ENCODE data around the gene JSRP1. TPM values are rescaled to one million over a fixed set of nuclear protein-coding genes. Genes with fewer than 3 reads are reported as not detected.
A peak's percentile ranks its signal among the peaks of the same experiment; 100 is the strongest.

JSRP1 gene
- total and polyA plus RNA-seq, 2 of the 8 experiments (the other 6 are each of a cell fraction or from before 2014, with no cell fraction given): 0.24 to 0.56 TPM

- no peak within 1 kb of the TSS for H3K27ac ChIP-seq (ENCODE audit: low read depth, low read length)
- no peak within 1 kb of the TSS for H3K4ac ChIP-seq (replicated peaks; ENCODE audit: insufficient read length, low read depth, low read length)
- no peak within 1 kb of the TSS for H4K8ac ChIP-seq (ENCODE audit: extremely low read depth, insufficient read depth, low read length)
- no peak within 1 kb of the TSS for H3K23ac ChIP-seq (ENCODE audit: insufficient read length)
- no peak within 1 kb of the TSS for H4K91ac ChIP-seq (replicated peaks; ENCODE audit: insufficient read length, low read length)
- H3K27me3 ChIP-seq (replicated peaks in 1 of 4; ENCODE audit: control insufficient read depth in 3 of 4, extremely low read depth in 1 of 4, insufficient read depth in 3 of 4, low read length in 3 of 4): peaks cover 0 to 21% (median 11%) of the 10 kb centered on the region in 4 experiments; a peak in 5 of 7 replicates
- ChIA-PET CTCF (ENCODE audit: partially characterized antibody) (interaction anchor here (0.6 to 1.6 kb wide), 7 partner anchors 10 to 94 kb away, joined by 3 to 8 read pairs (median 3); no protein-coding TSS in a partner anchor), POLR2A (ENCODE audit: partially characterized antibody) (interaction anchor here (0.7 to 18.7 kb wide), 14 partner anchors 7 to 344 kb away, joined by 3 to 330 read pairs (median 4); partner anchors contain the start of genes ADAT3, PLEKHJ1, SCAMP4 and SF3A2)
- no peak within 1 kb of the TSS for H3K14ac ChIP-seq (ENCODE audit: insufficient read length)
- no peak within 1 kb of the TSS for H2AFZ ChIP-seq (ENCODE audit: low read length)
- peaks cover 20 to 36% (median 30%) of the 10 kb centered on the region in 4 experiments for H3K36me3 ChIP-seq (ENCODE audit: control insufficient read depth in 2 of 4, insufficient read depth in 4 of 4, low read length in 3 of 4)
- DNase-seq (ENCODE audit: low read depth in 1 of 2, low spot score in 2 of 2) (peak in 1 of 2 experiments; percentile 66), FAIRE-seq (no peak)
- 82% methylated on average over 25 of the region's 27 CpGs; no CpG with 5 or more reads in 1 of the 2 experiments for WGBS, 2 experiments (ENCODE audit: extremely low coverage in 1 of 2, insufficient coverage in 1 of 2, insufficient read length in 1 of 2, insufficient replicate concordance in 2 of 2, low coverage in 1 of 2, low lambda C conversion rate in 2 of 2, missing lambda C conversion rate in 1 of 2)
- no peak within 1 kb of the TSS for H2BK15ac ChIP-seq (ENCODE audit: low read length)
- H2BK5ac ChIP-seq (ENCODE audit: low read depth, low read length): no peak within 1 kb of the TSS
- peaks cover 12% of the 10 kb centered on the region; the same call in 1 of the 2 replicates for H3K23me2 ChIP-seq (ENCODE audit: low read depth, low read length)
- H2BK20ac ChIP-seq (ENCODE audit: low read length): no peak within 1 kb of the TSS
- H4K20me1 ChIP-seq (replicated peaks in 1 of 2; ENCODE audit: control insufficient read depth in 1 of 2, insufficient read depth in 2 of 2, low read length in 2 of 2): peaks cover 11 to 21% of the 10 kb centered on the region in 2 experiments
- H3K79me1 ChIP-seq (ENCODE audit: low read depth, low read length): no peaks in the 10 kb centered on the region; the same call in 1 of the 2 replicates
- no peak within 1 kb of the TSS for H3K4me2 ChIP-seq (ENCODE audit: insufficient read depth in 1 of 2, low read depth in 2 of 2, low read length in 2 of 2)
- no peak within 1 kb of the TSS for H3K9ac ChIP-seq (replicated peaks in 1 of 4; ENCODE audit: extremely low read depth in 1 of 4, low read depth in 3 of 4, low read length in 3 of 4)
- no peak within 1 kb of the TSS for H3K56ac ChIP-seq (replicated peaks; ENCODE audit: insufficient read length, low read depth, low read length)
- no peaks in the 10 kb centered on the region; a peak in 1 of 4 replicates for H3K9me3 ChIP-seq (ENCODE audit: insufficient read depth in 2 of 2, low read depth in 1 of 2, low read length in 1 of 2)
- H3K4me3 ChIP-seq (ENCODE audit: extremely low read depth in 1 of 4, insufficient read depth in 2 of 4, low read depth in 3 of 4, low read length in 4 of 4): no peak within 1 kb of the TSS
- H2BK12ac ChIP-seq (ENCODE audit: low read depth, low read length): no peak within 1 kb of the TSS
- no peak for TF ChIP-seq CEBPB (IDR thresholded peaks at IDR 0.05; ENCODE audit: low read depth, low read length)
- TF ChIP-seq POLR2A (IDR thresholded peaks at IDR 0.05; ENCODE audit: control extremely low read depth in 1 of 2, low read depth in 2 of 2, low read length in 2 of 2): peak in 1 of 2 experiments; percentile 25; a peak in 1 of 3 replicates
- peak; percentile 53; the same call in 1 of the 2 replicates for TF ChIP-seq POLR2AphosphoS5 (IDR thresholded peaks at IDR 0.05; ENCODE audit: low read depth, low read length)
- H2BK120ac ChIP-seq (replicated peaks; ENCODE audit: low read depth, low read length): no peak within 1 kb of the TSS
- no peak within 1 kb of the TSS for H3K18ac ChIP-seq (ENCODE audit: extremely low read depth, low read length)
- H3K79me2 ChIP-seq (ENCODE audit: control insufficient read depth in 1 of 2, insufficient read depth in 2 of 2, low read length in 2 of 2): no peaks in the 10 kb centered on the region; a peak in 1 of 4 replicates
- H3K4me1 ChIP-seq (replicated peaks in 1 of 4; ENCODE audit: control insufficient read depth in 3 of 4, insufficient read depth in 4 of 4, low read length in 3 of 4): peaks cover 0 to 4% (median under 1%) of the 10 kb centered on the region in 4 experiments; a peak in 3 of 7 replicates
- no peak within 1 kb of the TSS for H4K5ac ChIP-seq (ENCODE audit: insufficient read length, low read depth, low read length)
- no peak within 1 kb of the TSS for H2AK5ac ChIP-seq (ENCODE audit: low read depth, low read length)
Observed at GRCh38 chr19:2249010-2249866, 7.0 kb downstream of the JSRP1 start, which contains the start of gene AMH. Gene AMH, plus strand, starts transcription at chr19:2249323. Its CDS starts 10 bp downstream, at chr19:2249333.
